Measurements from ENCODE around the gene ZCCHC17.
"Not testable (repeated sequence)": the region's sequence is repeated elsewhere in the genome, so short reads cannot be mapped to it uniquely, and the experiment has no call there.

The ZCCHC17 gene

GRCh38 chr1:31263408-31263807, 33.4 kb upstream of the ZCCHC17 start:
- H3K9me3 ChIP-seq (ENCODE audit: insufficient read depth, low read length): no peaks in the 10 kb centered on the region
- H3K4me1 ChIP-seq (ENCODE audit: insufficient read depth, insufficient read length): no peaks in the 10 kb centered on the region
- peaks cover 95% of the 10 kb centered on the region for H3K36me3 ChIP-seq (ENCODE audit: insufficient read depth, insufficient read length, low read length)
- H3K27me3 ChIP-seq (ENCODE audit: insufficient read depth, insufficient read length): no peaks in the 10 kb centered on the region
- no peak for DNase-seq (ENCODE audit: low read depth, low spot score)
- no peak overlapping the region for H3K4me3 ChIP-seq (ENCODE audit: insufficient read length, low read depth)
- H3K9ac ChIP-seq (ENCODE audit: insufficient read length, low read depth): no peak overlapping the region
- TF ChIP-seq SUZ12 (IDR thresholded peaks at IDR 0.05; ENCODE audit: extremely low read depth, insufficient read depth, insufficient read length) (no peak), YY1 (IDR thresholded peaks at IDR 0.05; ENCODE audit: insufficient read depth, insufficient read length) (no peak), ZNF274 (IDR thresholded peaks at IDR 0.05; ENCODE audit: low read depth, low read length) (no peak)

GRCh38 chr1:31264790-31265386, 31.9 kb upstream of the ZCCHC17 start:
- Histone ChIP-seq H3K9me3 (ENCODE audit: insufficient read depth, low read length) (no peaks in the 10 kb centered on the region), H3K9ac (ENCODE audit: insufficient read length, low read depth) (no peak overlapping the region), H3K27me3 (ENCODE audit: insufficient read depth, insufficient read length) (no peaks in the 10 kb centered on the region), H3K36me3 (ENCODE audit: insufficient read depth, insufficient read length, low read length) (peaks cover 95% of the 10 kb centered on the region), H3K4me1 (ENCODE audit: insufficient read depth, insufficient read length) (no peaks in the 10 kb centered on the region), H3K4me3 (ENCODE audit: insufficient read length, low read depth) (no peak overlapping the region)
- no peak for DNase-seq (ENCODE audit: low read depth, low spot score)
- TF ChIP-seq ZNF274 (IDR thresholded peaks at IDR 0.05; ENCODE audit: low read depth, low read length): no peak
- TF ChIP-seq SUZ12 (IDR thresholded peaks at IDR 0.05; ENCODE audit: extremely low read depth, insufficient read depth, insufficient read length): no peak
- no peak for TF ChIP-seq YY1 (IDR thresholded peaks at IDR 0.05; ENCODE audit: insufficient read depth, insufficient read length)

GRCh38 chr1:31266547-31266946, 30.3 kb upstream of the ZCCHC17 start:
- H3K4me3 ChIP-seq (ENCODE audit: insufficient read length, low read depth): no peak overlapping the region
- peaks cover 98% of the 10 kb centered on the region for H3K36me3 ChIP-seq (ENCODE audit: insufficient read depth, insufficient read length, low read length)
- H3K27me3 ChIP-seq (ENCODE audit: insufficient read depth, insufficient read length): no peaks in the 10 kb centered on the region
- H3K9me3 ChIP-seq (ENCODE audit: insufficient read depth, low read length): no peaks in the 10 kb centered on the region
- no peak overlapping the region for H3K9ac ChIP-seq (ENCODE audit: insufficient read length, low read depth)
- TF ChIP-seq YY1 (IDR thresholded peaks at IDR 0.05; ENCODE audit: insufficient read depth, insufficient read length) (no peak), SUZ12 (IDR thresholded peaks at IDR 0.05; ENCODE audit: extremely low read depth, insufficient read depth, insufficient read length) (no peak), ZNF274 (IDR thresholded peaks at IDR 0.05; ENCODE audit: low read depth, low read length) (no peak)
- DNase-seq (ENCODE audit: low read depth, low spot score): no peak
- H3K4me1 ChIP-seq (ENCODE audit: insufficient read depth, insufficient read length): no peaks in the 10 kb centered on the region

- TF ChIP-seq YY1 (IDR thresholded peaks at IDR 0.05; ENCODE audit: insufficient read depth, insufficient read length) (no peak), SUZ12 (IDR thresholded peaks at IDR 0.05; ENCODE audit: extremely low read depth, insufficient read depth, insufficient read length) (no peak), ZNF274 (IDR thresholded peaks at IDR 0.05; ENCODE audit: low read depth, low read length) (no peak)
- Histone ChIP-seq H3K36me3 (ENCODE audit: insufficient read depth, insufficient read length, low read length) (peaks cover 94% of the 10 kb centered on the region), H3K9me3 (ENCODE audit: insufficient read depth, low read length) (no peaks in the 10 kb centered on the region), H3K9ac (ENCODE audit: insufficient read length, low read depth) (no peak overlapping the region), H3K27me3 (ENCODE audit: insufficient read depth, insufficient read length) (no peaks in the 10 kb centered on the region), H3K4me1 (ENCODE audit: insufficient read depth, insufficient read length) (no peaks in the 10 kb centered on the region), H3K4me3 (ENCODE audit: insufficient read length, low read depth) (no peak overlapping the region)
- DNase-seq (ENCODE audit: low read depth, low spot score): no peak
Measured at GRCh38 chr1:31272369-31272768, 24.5 kb upstream of the ZCCHC17 start.

GRCh38 chr1:31273619-31274018, 23.2 kb upstream of the ZCCHC17 start:
- Histone ChIP-seq H3K9me3 (ENCODE audit: insufficient read depth, low read length) (no peaks in the 10 kb centered on the region), H3K27me3 (ENCODE audit: insufficient read depth, insufficient read length) (no peaks in the 10 kb centered on the region), H3K4me3 (ENCODE audit: insufficient read length, low read depth) (no peak overlapping the region), H3K4me1 (ENCODE audit: insufficient read depth, insufficient read length) (no peaks in the 10 kb centered on the region), H3K9ac (ENCODE audit: insufficient read length, low read depth) (no peak overlapping the region), H3K36me3 (ENCODE audit: insufficient read depth, insufficient read length, low read length) (peaks cover 95% of the 10 kb centered on the region)
- DNase-seq (ENCODE audit: low read depth, low spot score): no peak
- TF ChIP-seq YY1 (IDR thresholded peaks at IDR 0.05; ENCODE audit: insufficient read depth, insufficient read length): no peak
- no peak for TF ChIP-seq ZNF274 (IDR thresholded peaks at IDR 0.05; ENCODE audit: low read depth, low read length)
- TF ChIP-seq SUZ12 (IDR thresholded peaks at IDR 0.05; ENCODE audit: extremely low read depth, insufficient read depth, insufficient read length): no peak

- H3K9me3 ChIP-seq (ENCODE audit: insufficient read depth, low read length); H3K4me1 ChIP-seq (ENCODE audit: insufficient read depth, insufficient read length); H3K9ac ChIP-seq (ENCODE audit: insufficient read length, low read depth); H3K4me3 ChIP-seq (ENCODE audit: insufficient read length, low read depth); DNase-seq (ENCODE audit: low read depth, low spot score); H3K27me3 ChIP-seq (ENCODE audit: insufficient read depth, insufficient read length): not testable (repeated sequence)
- H3K36me3 ChIP-seq (ENCODE audit: insufficient read depth, insufficient read length, low read length): peaks cover 86% of the 10 kb centered on the region
Measured at GRCh38 chr1:31282426-31282825, 14.4 kb upstream of the ZCCHC17 start.

GRCh38 chr1:31287791-31288190, 9.0 kb upstream of the ZCCHC17 start:
- not testable (repeated sequence) for H3K4me3 ChIP-seq (ENCODE audit: insufficient read length, low read depth); H3K27me3 ChIP-seq (ENCODE audit: insufficient read depth, insufficient read length); DNase-seq (ENCODE audit: low read depth, low spot score); H3K4me1 ChIP-seq (ENCODE audit: insufficient read depth, insufficient read length); H3K9ac ChIP-seq (ENCODE audit: insufficient read length, low read depth); H3K9me3 ChIP-seq (ENCODE audit: insufficient read depth, low read length)
- peaks cover 90% of the 10 kb centered on the region for H3K36me3 ChIP-seq (ENCODE audit: insufficient read depth, insufficient read length, low read length)

- no peak overlapping the region for H3K4me3 ChIP-seq (ENCODE audit: insufficient read length, low read depth)
- no peaks in the 10 kb centered on the region for H3K9me3 ChIP-seq (ENCODE audit: insufficient read depth, low read length)
- no peak overlapping the region for H3K9ac ChIP-seq (ENCODE audit: insufficient read length, low read depth)
- H3K36me3 ChIP-seq (ENCODE audit: insufficient read depth, insufficient read length, low read length): peaks cover 92% of the 10 kb centered on the region
- TF ChIP-seq SUZ12 (IDR thresholded peaks at IDR 0.05; ENCODE audit: extremely low read depth, insufficient read depth, insufficient read length) (no peak), ZNF274 (IDR thresholded peaks at IDR 0.05; ENCODE audit: low read depth, low read length) (no peak), YY1 (IDR thresholded peaks at IDR 0.05; ENCODE audit: insufficient read depth, insufficient read length) (no peak)
- no peaks in the 10 kb centered on the region for H3K27me3 ChIP-seq (ENCODE audit: insufficient read depth, insufficient read length)
- no peaks in the 10 kb centered on the region for H3K4me1 ChIP-seq (ENCODE audit: insufficient read depth, insufficient read length)
- DNase-seq (ENCODE audit: low read depth, low spot score): no peak
Measured at GRCh38 chr1:31289021-31289420, 7.8 kb upstream of the ZCCHC17 start.

Measured in NT2/D1 (cell line).